ENCODE results near the gene RAG1.
"Not testable (repeated sequence)": the region's sequence is repeated elsewhere in the genome, so short reads cannot be mapped to it uniquely, and the experiment has no call there.

DNA sequence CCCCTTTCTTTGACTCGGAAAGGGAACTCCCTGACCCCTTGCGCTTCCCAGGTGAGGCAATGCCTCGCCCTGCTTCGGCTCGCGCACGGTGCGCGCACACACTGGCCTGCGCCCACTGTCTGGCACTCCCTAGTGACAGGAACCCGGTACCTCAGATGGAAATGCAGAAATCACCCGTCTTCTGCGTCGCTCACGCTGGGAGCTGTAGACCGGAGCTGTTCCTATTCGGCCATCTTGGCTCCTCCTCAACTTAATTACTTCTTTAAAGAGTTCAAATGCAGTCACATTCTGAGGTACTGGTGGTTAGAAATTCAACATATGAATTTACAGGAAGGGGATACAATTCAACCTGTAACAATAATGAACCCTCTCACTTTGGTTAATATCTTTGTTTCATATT, 10.4 kb upstream of the RAG1 start:
- TF ChIP-seq, protein P1, sequence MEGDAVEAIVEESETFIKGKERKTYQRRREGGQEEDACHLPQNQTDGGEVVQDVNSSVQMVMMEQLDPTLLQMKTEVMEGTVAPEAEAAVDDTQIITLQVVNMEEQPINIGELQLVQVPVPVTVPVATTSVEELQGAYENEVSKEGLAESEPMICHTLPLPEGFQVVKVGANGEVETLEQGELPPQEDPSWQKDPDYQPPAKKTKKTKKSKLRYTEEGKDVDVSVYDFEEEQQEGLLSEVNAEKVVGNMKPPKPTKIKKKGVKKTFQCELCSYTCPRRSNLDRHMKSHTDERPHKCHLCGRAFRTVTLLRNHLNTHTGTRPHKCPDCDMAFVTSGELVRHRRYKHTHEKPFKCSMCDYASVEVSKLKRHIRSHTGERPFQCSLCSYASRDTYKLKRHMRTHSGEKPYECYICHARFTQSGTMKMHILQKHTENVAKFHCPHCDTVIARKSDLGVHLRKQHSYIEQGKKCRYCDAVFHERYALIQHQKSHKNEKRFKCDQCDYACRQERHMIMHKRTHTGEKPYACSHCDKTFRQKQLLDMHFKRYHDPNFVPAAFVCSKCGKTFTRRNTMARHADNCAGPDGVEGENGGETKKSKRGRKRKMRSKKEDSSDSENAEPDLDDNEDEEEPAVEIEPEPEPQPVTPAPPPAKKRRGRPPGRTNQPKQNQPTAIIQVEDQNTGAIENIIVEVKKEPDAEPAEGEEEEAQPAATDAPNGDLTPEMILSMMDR (IDR thresholded peaks at IDR 0.05): not testable (repeated sequence)
- not testable (repeated sequence) for TF ChIP-seq POLR2A (IDR thresholded peaks at IDR 0.05)

Data from testis (tissue), 2 donors.